ENCODE results near the gene SMC4.

SMC4 gene

DNA sequence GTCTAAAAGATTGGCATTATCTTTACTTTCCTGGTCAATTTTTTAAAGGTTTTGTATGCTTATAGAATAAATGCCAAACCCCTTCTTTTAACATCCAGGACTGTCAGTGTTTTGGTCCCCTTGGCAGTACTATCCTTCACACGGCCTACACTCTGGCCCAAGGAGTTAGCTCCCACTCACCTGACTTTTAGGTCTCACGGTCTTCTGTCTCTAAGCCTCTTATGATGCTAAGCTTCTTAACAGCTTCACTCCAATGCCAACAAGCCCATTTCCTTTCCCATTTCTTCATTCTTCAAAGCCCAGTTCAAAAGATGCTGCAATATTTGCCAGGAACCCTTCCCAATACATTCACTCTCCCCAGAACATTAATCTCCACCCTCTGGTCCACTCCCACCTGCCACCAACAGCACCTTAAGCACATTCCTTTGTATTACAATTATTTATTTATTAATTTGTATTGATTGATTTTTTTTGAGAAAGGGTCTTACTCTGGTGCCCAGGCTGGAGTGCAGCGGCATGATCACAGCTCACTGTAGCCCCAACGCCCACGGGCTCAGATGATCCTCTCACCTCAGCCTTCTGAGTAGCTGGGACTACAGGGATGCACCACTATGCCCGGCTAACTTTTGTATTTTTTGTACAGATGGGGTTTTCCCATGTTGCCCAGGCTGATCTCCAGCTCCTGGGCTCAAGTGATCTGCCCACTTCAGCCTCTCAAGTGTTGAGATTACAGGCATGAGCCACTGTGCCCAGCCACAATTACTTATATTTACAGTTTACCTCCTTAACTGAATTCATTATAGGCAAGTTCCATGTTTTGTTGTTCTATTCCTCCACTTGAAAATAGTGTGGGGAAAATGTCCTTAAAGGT lies 28.2 kb upstream of the SMC4 start:
- H3K9me3 Mint-ChIP-seq: no peaks in the 10 kb centered on the region

DNA sequence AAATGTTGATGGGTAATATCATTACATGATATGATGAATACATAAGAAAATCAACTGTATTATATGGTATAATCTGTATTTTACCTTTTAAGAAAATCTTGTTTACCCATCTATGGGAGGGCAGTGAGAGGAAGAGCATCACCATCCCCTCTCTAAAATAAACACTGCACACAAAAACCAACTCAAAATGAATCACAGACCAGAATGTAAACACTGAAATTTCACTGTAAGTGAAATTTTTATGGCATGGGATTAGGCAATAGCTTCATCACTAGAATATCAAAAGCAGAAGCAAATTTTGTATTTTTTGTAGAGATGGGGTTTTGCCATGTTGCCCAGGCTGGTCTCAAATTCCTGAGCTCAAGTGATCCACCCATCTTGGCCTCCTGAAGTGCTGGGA lies 26.7 kb upstream of the SMC4 start:
- H3K27ac Mint-ChIP-seq: no peak overlapping the region
- H3K36me3 Mint-ChIP-seq (ENCODE audit: low read depth): peaks cover 44% of the 10 kb centered on the region
- TF ChIP-seq, protein P1, sequence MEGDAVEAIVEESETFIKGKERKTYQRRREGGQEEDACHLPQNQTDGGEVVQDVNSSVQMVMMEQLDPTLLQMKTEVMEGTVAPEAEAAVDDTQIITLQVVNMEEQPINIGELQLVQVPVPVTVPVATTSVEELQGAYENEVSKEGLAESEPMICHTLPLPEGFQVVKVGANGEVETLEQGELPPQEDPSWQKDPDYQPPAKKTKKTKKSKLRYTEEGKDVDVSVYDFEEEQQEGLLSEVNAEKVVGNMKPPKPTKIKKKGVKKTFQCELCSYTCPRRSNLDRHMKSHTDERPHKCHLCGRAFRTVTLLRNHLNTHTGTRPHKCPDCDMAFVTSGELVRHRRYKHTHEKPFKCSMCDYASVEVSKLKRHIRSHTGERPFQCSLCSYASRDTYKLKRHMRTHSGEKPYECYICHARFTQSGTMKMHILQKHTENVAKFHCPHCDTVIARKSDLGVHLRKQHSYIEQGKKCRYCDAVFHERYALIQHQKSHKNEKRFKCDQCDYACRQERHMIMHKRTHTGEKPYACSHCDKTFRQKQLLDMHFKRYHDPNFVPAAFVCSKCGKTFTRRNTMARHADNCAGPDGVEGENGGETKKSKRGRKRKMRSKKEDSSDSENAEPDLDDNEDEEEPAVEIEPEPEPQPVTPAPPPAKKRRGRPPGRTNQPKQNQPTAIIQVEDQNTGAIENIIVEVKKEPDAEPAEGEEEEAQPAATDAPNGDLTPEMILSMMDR (IDR thresholded peaks at IDR 0.05): no peak
- no peak for DNase-seq
- H3K27me3 Mint-ChIP-seq (ENCODE audit: low read depth, poor library complexity): no peaks in the 10 kb centered on the region
- H3K4me1 Mint-ChIP-seq: no peaks in the 10 kb centered on the region
- H3K4me3 Mint-ChIP-seq: no peak overlapping the region
- H3K9me3 Mint-ChIP-seq: no peaks in the 10 kb centered on the region

More for the DNA sequence above, 28.2 kb upstream of the SMC4 start:
- no peak overlapping the region for H3K27ac Mint-ChIP-seq
- no peaks in the 10 kb centered on the region for H3K4me1 Mint-ChIP-seq
- TF ChIP-seq, protein P1 (IDR thresholded peaks at IDR 0.05): no peak
- peaks cover 47% of the 10 kb centered on the region for H3K36me3 Mint-ChIP-seq (ENCODE audit: low read depth)
- no peak for DNase-seq
- H3K27me3 Mint-ChIP-seq (ENCODE audit: low read depth, poor library complexity): no peaks in the 10 kb centered on the region
- no peak overlapping the region for H3K4me3 Mint-ChIP-seq

DNA sequence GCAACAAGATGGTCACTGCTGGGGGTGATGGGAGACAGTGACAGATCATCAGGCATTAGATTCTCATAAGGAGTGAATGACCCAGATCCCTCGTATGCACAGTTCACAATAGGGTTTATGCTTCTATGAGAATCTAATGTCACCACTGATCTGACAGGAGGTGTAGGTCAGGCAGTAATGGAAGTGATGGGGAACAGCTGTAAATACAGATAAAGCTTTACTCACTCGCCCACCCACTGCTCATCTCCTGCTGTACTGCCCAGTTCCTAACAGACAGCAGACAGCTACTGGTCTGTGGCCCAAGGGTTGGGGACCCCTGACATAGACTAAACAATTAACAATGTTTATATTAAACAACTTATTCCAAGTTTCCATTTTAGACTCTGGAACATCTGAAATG lies 25.8 kb upstream of the SMC4 start:
- Mint-ChIP-seq H3K27ac (no peak overlapping the region), H3K27me3 (ENCODE audit: low read depth, poor library complexity) (no peaks in the 10 kb centered on the region), H3K4me1 (no peaks in the 10 kb centered on the region), H3K9me3 (no peaks in the 10 kb centered on the region), H3K36me3 (ENCODE audit: low read depth) (peaks cover 44% of the 10 kb centered on the region), H3K4me3 (no peak overlapping the region)
- TF ChIP-seq, protein P1 (IDR thresholded peaks at IDR 0.05): no peak
- no peak for DNase-seq

DNA sequence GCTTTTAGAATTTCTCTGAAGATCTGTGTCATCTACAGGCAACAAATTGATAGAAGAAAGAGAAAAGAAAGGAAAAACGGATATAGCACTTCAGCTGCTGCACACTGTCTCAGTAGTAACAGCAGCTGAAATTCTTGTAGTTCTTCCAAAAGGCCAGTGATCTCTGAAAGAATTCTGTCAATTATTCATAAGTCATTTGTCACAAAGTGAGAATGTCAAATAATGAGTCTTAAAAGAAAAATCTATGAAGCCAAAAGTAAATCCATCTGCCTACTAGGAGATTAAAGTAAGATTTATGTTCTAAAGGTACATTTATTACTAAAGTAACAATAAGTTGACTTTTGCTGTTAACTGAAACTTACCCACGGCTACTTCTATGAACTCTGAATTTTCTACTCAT lies 25.0 kb upstream of the SMC4 start:
- Mint-ChIP-seq H3K4me1 (no peaks in the 10 kb centered on the region), H3K36me3 (ENCODE audit: low read depth) (peaks cover 44% of the 10 kb centered on the region)
- TF ChIP-seq, protein P1 (IDR thresholded peaks at IDR 0.05): no peak

DNA sequence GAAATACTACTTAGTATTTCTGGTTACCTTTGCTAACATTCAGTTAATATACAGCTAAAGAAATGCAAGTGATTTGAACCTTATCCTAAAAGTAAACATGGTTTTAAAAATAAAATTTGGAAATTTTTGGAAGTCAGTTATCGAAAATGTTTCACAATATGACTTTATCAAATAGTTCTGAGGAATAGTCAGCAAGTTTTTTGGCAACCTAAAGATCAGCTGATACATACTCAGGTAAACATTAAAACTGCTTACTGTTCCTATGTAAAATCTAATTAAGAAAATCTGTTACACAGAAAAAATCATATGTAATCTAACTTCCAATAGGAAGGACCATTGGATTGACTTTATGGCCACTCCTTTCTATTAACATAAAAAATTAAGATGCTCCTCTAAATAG lies 24.5 kb upstream of the SMC4 start:
- no peak overlapping the region for H3K27ac Mint-ChIP-seq
- H3K9me3 Mint-ChIP-seq: no peaks in the 10 kb centered on the region

More for the DNA sequence above, 25.0 kb upstream of the SMC4 start:
- Mint-ChIP-seq H3K4me3 (no peak overlapping the region), H3K9me3 (no peaks in the 10 kb centered on the region), H3K27me3 (ENCODE audit: low read depth, poor library complexity) (no peaks in the 10 kb centered on the region), H3K27ac (peak overlapping the region; percentile 19)
- DNase-seq: no peak

More for the DNA sequence above, 24.5 kb upstream of the SMC4 start:
- TF ChIP-seq, protein P1 (IDR thresholded peaks at IDR 0.05): no peak
- no peak for DNase-seq
- Mint-ChIP-seq H3K36me3 (ENCODE audit: low read depth) (peaks cover 44% of the 10 kb centered on the region), H3K4me1 (peaks cover 4% of the 10 kb centered on the region), H3K4me3 (no peak overlapping the region), H3K27me3 (ENCODE audit: low read depth, poor library complexity) (no peaks in the 10 kb centered on the region)

All from nephron progenitor cell (in vitro differentiated cells).